ENCODE data around the gene TNS1. TPM values are rescaled to one million over a fixed set of nuclear protein-coding genes. Genes with fewer than 3 reads are reported as not detected.

TNS1 gene
- total RNA-seq, 1 experiment from 2014 or later: 3.4 TPM

DNA sequence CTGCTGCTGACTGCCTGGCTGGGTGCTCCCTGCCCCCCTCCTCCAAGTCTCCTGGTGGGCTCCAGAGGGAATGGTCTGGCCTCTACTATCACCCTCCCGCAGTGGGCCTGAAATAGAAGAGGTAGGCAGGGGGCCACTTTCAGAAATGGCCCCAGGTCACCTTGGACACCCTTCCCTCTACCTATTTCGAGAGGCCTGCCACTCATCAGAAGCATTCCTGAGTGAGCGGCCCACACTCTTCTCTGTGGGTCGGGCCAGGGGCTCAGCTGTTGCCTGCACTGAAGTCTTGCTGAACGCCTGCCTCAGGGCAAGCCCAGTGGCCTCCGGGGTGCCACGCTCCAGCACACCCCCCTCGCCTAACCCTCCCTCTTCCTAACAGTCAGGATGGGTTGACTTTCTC lies 124.9 kb downstream of the TNS1 start:
- Histone ChIP-seq H2AFZ (ENCODE audit: low read length) (no peak overlapping the region), H2AK5ac (ENCODE audit: insufficient read length, low read length) (no peak overlapping the region), H4K8ac (replicated peaks; ENCODE audit: insufficient read length, low read depth, low read length) (no peak overlapping the region), H2BK12ac (ENCODE audit: insufficient read length, low read depth, low read length) (no peak overlapping the region), H3K18ac (ENCODE audit: insufficient read length, low read depth, low read length) (no peak overlapping the region), H3K79me1 (ENCODE audit: insufficient read depth, low read depth, low read length, poor library complexity, severe bottlenecking) (no peaks in the 10 kb centered on the region), H2BK120ac (ENCODE audit: low read depth, low read length, poor library complexity, severe bottlenecking) (no peak overlapping the region), H4K20me1 (ENCODE audit: control insufficient read depth, insufficient read depth, insufficient read length) (no peaks in the 10 kb centered on the region), H3K9ac (ENCODE audit: extremely low read depth, insufficient read length, low read length) (no peak overlapping the region), H3K9me3 (ENCODE audit: control insufficient read depth, low read depth, low read length) (no peaks in the 10 kb centered on the region), H3K27ac (ENCODE audit: insufficient read length, low read depth, low read length) (no peak overlapping the region), H4K91ac (ENCODE audit: insufficient read length, low read depth, low read length) (no peak overlapping the region), H3K56ac (ENCODE audit: insufficient read length, low read depth, low read length) (no peak overlapping the region), H3K4ac (ENCODE audit: low read depth, low read length) (no peak overlapping the region), H3K4me2 (ENCODE audit: insufficient read depth, insufficient read length, low read length) (no peak overlapping the region), H2BK5ac (ENCODE audit: insufficient read length, low read length) (no peak overlapping the region), H3K4me1 (ENCODE audit: insufficient read depth, low read length) (no peaks in the 10 kb centered on the region), H3K27me3 (ENCODE audit: insufficient read depth, low read length) (no peaks in the 10 kb centered on the region), H3K23me2 (ENCODE audit: insufficient read length, low read depth, low read length, poor library complexity, severe bottlenecking) (no peaks in the 10 kb centered on the region), H2BK20ac (ENCODE audit: low read depth, low read length, poor library complexity, severe bottlenecking) (no peak overlapping the region), H4K5ac (ENCODE audit: insufficient read length, low read depth, low read length) (no peak overlapping the region), H2BK15ac (ENCODE audit: low read depth, low read length) (no peak overlapping the region), H3K14ac (ENCODE audit: insufficient read depth, low read length) (no peak overlapping the region), H3K79me2 (ENCODE audit: insufficient read depth, low read length) (no peaks in the 10 kb centered on the region), H3K23ac (ENCODE audit: insufficient read length, low read depth, low read length) (no peak overlapping the region), H3T11ph (ENCODE audit: low read length) (no peak overlapping the region)
- no peak overlapping the region for H3K27ac Mint-ChIP-seq
- H3K36me3 Mint-ChIP-seq (ENCODE audit: insufficient read depth in 1 of 3, low read depth in 3 of 3): no peaks in the 10 kb centered on the region; a peak in 1 of 7 replicates
- H3K4me3 Mint-ChIP-seq: no peak overlapping the region
- no peaks in the 10 kb centered on the region; the same call in none of the 2 replicates for H3K27me3 Mint-ChIP-seq (ENCODE audit: low read depth)
- no peak for DNase-seq
- peaks cover 13 to 25% of the 10 kb centered on the region in 2 experiments for H3K4me1 Mint-ChIP-seq
- TF ChIP-seq, protein P1, sequence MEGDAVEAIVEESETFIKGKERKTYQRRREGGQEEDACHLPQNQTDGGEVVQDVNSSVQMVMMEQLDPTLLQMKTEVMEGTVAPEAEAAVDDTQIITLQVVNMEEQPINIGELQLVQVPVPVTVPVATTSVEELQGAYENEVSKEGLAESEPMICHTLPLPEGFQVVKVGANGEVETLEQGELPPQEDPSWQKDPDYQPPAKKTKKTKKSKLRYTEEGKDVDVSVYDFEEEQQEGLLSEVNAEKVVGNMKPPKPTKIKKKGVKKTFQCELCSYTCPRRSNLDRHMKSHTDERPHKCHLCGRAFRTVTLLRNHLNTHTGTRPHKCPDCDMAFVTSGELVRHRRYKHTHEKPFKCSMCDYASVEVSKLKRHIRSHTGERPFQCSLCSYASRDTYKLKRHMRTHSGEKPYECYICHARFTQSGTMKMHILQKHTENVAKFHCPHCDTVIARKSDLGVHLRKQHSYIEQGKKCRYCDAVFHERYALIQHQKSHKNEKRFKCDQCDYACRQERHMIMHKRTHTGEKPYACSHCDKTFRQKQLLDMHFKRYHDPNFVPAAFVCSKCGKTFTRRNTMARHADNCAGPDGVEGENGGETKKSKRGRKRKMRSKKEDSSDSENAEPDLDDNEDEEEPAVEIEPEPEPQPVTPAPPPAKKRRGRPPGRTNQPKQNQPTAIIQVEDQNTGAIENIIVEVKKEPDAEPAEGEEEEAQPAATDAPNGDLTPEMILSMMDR (conservative IDR thresholded peaks at IDR 0.05): no peak
- H3K9me3 Mint-ChIP-seq: no peaks in the 10 kb centered on the region
- no CpG with 5 or more reads among the region's 8 CpGs for WGBS (ENCODE audit: extremely low coverage, insufficient read length, low lambda C conversion rate)
